K562 (cell line): ENCODE measurements around the gene HRAS. TPM values are rescaled to one million over a fixed set of nuclear protein-coding genes. Genes with fewer than 3 reads are reported as not detected.

Experiments
- ATF4 ChIP-seq: fragments of 450-650 bp; formaldehyde crosslinking; IDR thresholded peaks from 2 replicates; pipeline ENCODE4 v1.4.0; 2022; ENCODE audit warnings: mild to moderate bottlenecking, moderate library complexity
- BHLHE40 ChIP-seq: IDR thresholded peaks from 2 replicates; pipeline ENCODE4 v1.6.1; 2011; ENCODE audit warnings: low read length, improper control_type of control experiment
- CSDE1 ChIP-seq, 2 experiments: fragments of 450-650 bp; IDR thresholded peaks; 2 replicates each; pipeline ENCODE4 v1.6.1; 2016; ENCODE audit warnings: mild to moderate bottlenecking in 1 of 2
- ETV6 ChIP-seq, 3 experiments: fragments of 150-350 bp in 1 of 3; sonication (generic) in 1 of 3; formaldehyde crosslinking in 1 of 3; IDR thresholded peaks; 2 replicates each; pipeline versions ENCODE4 v1.6.1 to v1.8.0; 2014 to 2022; ENCODE audit warnings: borderline replicate concordance in 2 of 3, low read depth in 2 of 3, antibody characterized with exemption in 1 of 3, low read length in 1 of 3, mild to moderate bottlenecking in 1 of 3, missing genetic modification reagents in 1 of 3
- HLTF ChIP-seq: fragments of 450-650 bp; IDR thresholded peaks from 2 replicates; pipeline ENCODE4 v1.6.1; 2016
- HSF4 ChIP-seq: fragments of 250-450 bp; sonication (Bioruptor Pico); IDR thresholded peaks from 2 replicates; pipeline ENCODE4 v2.1.2; 2022; ENCODE audit warnings: mild to moderate bottlenecking, moderate library complexity, borderline replicate concordance
- KAT7 ChIP-seq: sonication (generic); formaldehyde crosslinking; IDR thresholded peaks from 2 replicates; pipeline ENCODE4 v1.8.0; 2022; ENCODE audit warnings: missing genetic modification reagents, mild to moderate bottlenecking, borderline replicate concordance
- NFYB ChIP-seq: IDR thresholded peaks from 2 replicates; pipeline ENCODE4 v1.6.1; 2011; ENCODE audit warnings: mild to moderate bottlenecking, moderate library complexity; ENCODE audit not compliant: insufficient read length; ENCODE audit errors: extremely low read depth
- NR0B1 ChIP-seq: fragments of 450-650 bp; IDR thresholded peaks from one replicate; pipeline ENCODE4 v1.6.1; 2018; ENCODE audit warnings: mild to moderate bottlenecking, moderate library complexity; ENCODE audit not compliant: partially characterized antibody
- PTRF ChIP-seq: fragments of 450-650 bp; IDR thresholded peaks from 2 replicates; pipeline ENCODE4 v1.6.1; 2016; ENCODE audit warnings: mild to moderate bottlenecking, missing genetic modification characterization, missing compliant biosample characterization
- STAT6 ChIP-seq: sonication (generic); formaldehyde crosslinking; IDR thresholded peaks from 2 replicates; pipeline ENCODE4 v1.8.1; 2023; ENCODE audit warnings: mild to moderate bottlenecking, missing genetic modification reagents
- TAL1 ChIP-seq: fragments of 450-650 bp; IDR thresholded peaks from 2 replicates; pipeline ENCODE4 v1.6.1; 2016; ENCODE audit warnings: mild to moderate bottlenecking
- TCF7 ChIP-seq: sonication (generic); IDR thresholded peaks from 2 replicates; pipeline ENCODE4 v1.6.1; 2016; ENCODE audit warnings: antibody characterized with exemption, borderline replicate concordance
- TGIF2 ChIP-seq: sonication (generic); formaldehyde crosslinking; IDR thresholded peaks from 2 replicates; pipeline ENCODE4 v1.8.1; 2022; ENCODE audit warnings: mild to moderate bottlenecking, missing genetic modification reagents, moderate library complexity
- ZNF224 ChIP-seq: sonication (generic); formaldehyde crosslinking; IDR thresholded peaks from 2 replicates; pipeline ENCODE4 v1.8.0; 2022; ENCODE audit warnings: mild to moderate bottlenecking, missing genetic modification reagents
- ZNF398 ChIP-seq: fragments of 250-450 bp; sonication (Bioruptor Pico); IDR thresholded peaks from 2 replicates; pipeline ENCODE4 v1.8.0; 2021; ENCODE audit warnings: moderate library complexity, mild to moderate bottlenecking, inconsistent platforms
- ZNF445 ChIP-seq: fragments of 250-450 bp; sonication (Bioruptor Pico); IDR thresholded peaks from 2 replicates; pipeline ENCODE4 v1.4.0; 2020; ENCODE audit warnings: low read depth, mild to moderate bottlenecking, moderate library complexity
- ZNF707 ChIP-seq: fragments of 250-450 bp; sonication (Bioruptor Pico); conservative IDR thresholded peaks from 2 replicates; pipeline ENCODE4 v1.8.0; 2022; ENCODE audit warnings: inconsistent platforms, mild to moderate bottlenecking, moderate library complexity
- polyA plus RNA-seq, 8 experiments: library from polyadenylated mRNA; depleted of rRNA in 4 of 8; stranded (reverse) in 5 of 8; unstranded in 3 of 8; fragments of >200 nt; fragmentation: Nextera tagmentation in 2 of 8; fragmentation: Illumina TruSeq in 1 of 8; extraction: Ambion mirVana in 2 of 8; extraction: Trizol in 1 of 8; gene quantifications; 2 replicates each; pipeline versions ENCODE4 v1.2.1 to v1.2.3, GENCODE V29; 2011 to 2014; ENCODE audit warnings: inconsistent platforms in 1 of 8, missing spikeins in 1 of 8
- total RNA-seq, 7 experiments: library from RNA; depleted of rRNA in 6 of 7; stranded (reverse); fragments of >200 nt in 6 of 7; fragmentation: Illumina TruSeq in 2 of 7; extraction: Trizol in 2 of 7; gene quantifications; 2 replicates each; pipeline versions ENCODE4 v1.2.1 to v1.2.3, GENCODE V29; 2011 to 2021; ENCODE audit warnings: low replicate concordance in 1 of 7

The HRAS gene
- total and polyA plus RNA-seq, 9 of the 15 experiments (the other 6 are each of a cell fraction or from before 2014, with no cell fraction given): 2.8 to 73.5 (median 29.6) TPM

DNA sequence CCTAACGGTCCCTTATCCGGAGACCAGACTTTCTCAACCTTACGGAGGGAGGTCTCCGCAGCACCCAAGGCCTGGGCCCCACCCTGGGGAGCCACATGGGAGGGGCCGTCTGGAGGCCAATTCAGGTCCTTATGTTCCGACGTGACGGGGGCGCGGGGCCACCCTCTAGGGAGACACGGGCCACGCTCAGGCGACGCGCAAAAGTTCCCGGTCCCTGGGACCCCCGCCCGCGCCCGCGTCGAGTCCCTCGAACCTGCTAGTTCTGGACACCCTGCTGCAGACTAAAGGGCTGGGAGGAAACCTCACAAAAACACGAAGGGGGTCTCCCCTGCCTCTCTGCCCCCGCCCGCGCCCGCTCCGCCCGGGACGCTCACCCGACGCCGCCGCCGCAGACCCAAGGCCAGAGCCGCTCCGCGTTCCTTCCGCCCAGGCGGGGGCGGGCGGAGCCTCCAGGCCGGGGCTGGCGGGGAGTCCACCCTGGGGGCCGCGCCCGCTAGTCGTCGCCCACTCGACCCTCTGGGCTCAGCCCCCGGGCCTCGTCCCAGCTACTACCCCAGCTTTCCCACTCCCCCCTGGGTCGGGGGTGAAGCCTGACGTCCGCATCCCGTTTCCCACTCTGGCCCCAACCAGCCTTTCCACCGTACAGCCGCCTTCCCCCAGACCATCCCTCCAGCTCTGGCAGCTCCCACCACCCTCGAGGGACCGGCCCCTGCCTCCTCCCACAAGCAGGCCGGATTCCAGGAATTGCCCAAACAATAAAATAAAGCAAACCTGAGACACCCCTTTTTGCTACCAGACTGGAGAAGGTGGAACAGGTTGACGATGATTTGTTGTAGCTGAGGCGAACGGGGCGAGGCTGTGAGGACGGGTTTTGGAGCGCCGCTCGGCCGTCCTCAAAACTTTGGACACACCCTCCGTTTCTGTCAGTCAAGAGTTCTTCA is 31.1 kb downstream of the HRAS start (continued):
- TF ChIP-seq NFYB (no peak), ZNF707 (CRISPR knock-in tag) (no peak), ZNF445 (CRISPR knock-in tag) (no peak), KAT7 (peak; percentile 95; the same call in 1 of the 2 replicates), ZNF398 (CRISPR knock-in tag) (no peak), PTRF (no peak), NR0B1 (no peak), ETV6 (IDR thresholded peaks at IDR 0.05; ENCODE audit: borderline replicate concordance in 1 of 2, low read depth in 2 of 2, low read length in 1 of 2) (no peak), ETV6 (CRISPR knock-in tag; IDR thresholded peaks at IDR 0.05; ENCODE audit: borderline replicate concordance) (no peak), TAL1 (no peak), ZNF224 (CRISPR knock-in tag) (no peak), HSF4 (CRISPR knock-in tag) (0 out of 2 replicates have a peak, but pooled peaks have one; percentile 51), TGIF2 (CRISPR knock-in tag) (no peak), BHLHE40 (0 out of 2 replicates have a peak, but pooled peaks have one; percentile 3), STAT6 (CRISPR knock-in tag) (no peak), ATF4 (CRISPR knock-in tag) (no peak), TCF7 (0 out of 2 replicates have a peak, but pooled peaks have one; percentile 40), CSDE1 (IDR thresholded peaks at IDR 0.05) (no peak), HLTF (no peak)
